Forelimb muscle (tissue), 1 donor: ENCODE measurements around the gene ACSS1. TPM values are rescaled to one million over a fixed set of nuclear protein-coding genes. Genes with fewer than 3 reads are reported as not detected.
"Not testable (repeated sequence)": the region's sequence is repeated elsewhere in the genome, so short reads cannot be mapped to it uniquely, and the experiment has no call there.

ENCODE experiments used
- DNase-seq: peaks from one replicate; pipeline ENCODE4 v3.0.0-alpha.2; 2013; ENCODE audit warnings: low read depth
- polyA plus RNA-seq: library from polyadenylated mRNA; unstranded; fragments of 120-200 nt; gene quantifications from one replicate; pipeline ENCODE4 v1.2.1, GENCODE V29; 2013; ENCODE audit not compliant: insufficient read length

The ACSS1 gene
- polyA plus RNA-seq, 1 donor, result 16.5 TPM

DNA sequence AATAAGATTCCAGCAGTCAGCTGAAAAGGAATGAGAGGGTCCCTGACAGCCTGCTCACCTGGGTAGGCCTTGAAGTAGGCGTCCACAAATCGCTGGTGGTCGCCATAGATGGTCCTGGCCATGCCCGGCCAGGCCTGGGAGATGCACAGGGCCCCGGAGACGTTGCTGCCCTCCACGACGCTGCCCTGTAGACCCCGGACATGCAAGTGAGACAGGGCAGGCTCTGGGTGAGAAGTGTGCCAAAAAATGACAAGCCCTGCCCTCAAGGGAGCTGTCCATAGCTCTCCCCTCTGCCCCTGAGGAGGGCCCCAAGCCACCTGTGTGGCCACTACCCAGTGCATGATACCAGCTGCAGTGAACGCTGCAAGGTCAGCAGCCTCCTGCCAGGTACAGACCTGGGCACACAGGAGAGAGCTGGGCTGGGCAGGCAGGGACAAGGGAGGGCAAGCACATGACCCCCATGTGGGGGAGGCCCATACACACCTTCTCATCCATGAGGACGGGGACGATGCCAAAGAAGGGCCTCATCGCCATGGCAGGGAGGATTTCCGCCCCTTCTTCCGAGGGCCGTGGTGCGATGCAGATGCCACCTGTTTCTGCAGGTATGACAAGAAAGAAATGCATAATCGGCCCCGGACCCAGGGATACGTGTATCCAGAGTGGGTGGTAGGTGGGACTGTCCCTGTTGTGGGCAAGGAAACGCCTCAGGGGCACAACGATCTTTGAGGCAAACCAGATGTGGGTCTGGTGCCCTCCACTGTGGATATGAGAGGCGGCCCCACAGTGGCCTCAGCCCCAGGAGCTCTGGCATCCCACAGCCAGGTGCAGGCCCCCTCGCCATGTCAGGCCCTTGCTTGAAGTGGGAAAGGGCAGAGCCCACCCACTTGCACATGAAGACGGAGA, 44.2 kb downstream of the ACSS1 start:
- DNase-seq, result no peak

DNA sequence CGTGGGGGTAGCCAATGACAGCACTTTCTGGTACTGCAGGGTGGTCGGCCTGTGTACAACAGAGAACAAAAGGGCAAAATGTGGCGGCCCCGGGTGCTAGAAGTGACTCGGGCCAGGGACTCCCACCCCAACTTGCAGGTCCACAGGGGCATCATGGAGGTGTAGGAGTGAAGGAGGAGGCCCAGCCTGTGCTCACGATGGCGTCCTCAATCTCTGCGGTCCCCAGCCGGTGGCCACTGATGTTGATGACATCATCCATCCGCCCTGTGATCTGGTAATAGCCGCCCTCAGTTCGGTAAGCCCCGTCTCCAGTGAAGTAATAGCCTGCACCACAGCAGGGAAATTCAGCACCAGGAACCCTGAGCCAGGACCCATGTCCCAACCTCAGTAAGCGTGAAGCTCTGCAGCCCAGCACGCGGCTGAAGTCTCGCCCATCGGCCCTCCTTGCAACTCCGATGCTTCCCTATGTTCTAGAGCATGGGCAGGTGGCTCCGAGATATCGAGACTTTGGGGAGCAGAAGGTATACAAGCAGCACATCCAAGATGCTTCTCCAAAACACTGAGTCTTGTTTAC, 45.2 kb downstream of the ACSS1 start:
- no peak for DNase-seq

DNA sequence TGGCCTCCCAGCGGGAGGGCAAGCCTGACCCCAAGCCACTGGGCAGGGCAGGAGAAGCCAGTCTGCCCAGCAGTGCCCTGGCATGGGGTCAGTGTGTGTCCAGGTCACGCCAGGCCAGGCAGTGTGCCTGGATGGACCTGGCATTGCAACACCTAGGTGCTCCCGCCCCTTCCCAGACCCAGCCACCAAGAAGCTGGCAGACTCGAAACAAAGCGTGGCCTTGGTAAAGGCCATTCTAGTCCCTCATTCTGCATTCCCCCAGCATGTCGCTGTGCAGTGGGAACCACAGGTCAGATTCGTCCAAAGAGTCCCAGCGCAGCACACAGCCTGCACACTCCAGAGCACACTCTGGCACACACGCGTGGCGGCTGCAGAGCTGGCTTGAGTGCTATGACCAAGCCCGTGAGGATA, 46.1 kb downstream of the ACSS1 start:
- no peak for DNase-seq

DNA sequence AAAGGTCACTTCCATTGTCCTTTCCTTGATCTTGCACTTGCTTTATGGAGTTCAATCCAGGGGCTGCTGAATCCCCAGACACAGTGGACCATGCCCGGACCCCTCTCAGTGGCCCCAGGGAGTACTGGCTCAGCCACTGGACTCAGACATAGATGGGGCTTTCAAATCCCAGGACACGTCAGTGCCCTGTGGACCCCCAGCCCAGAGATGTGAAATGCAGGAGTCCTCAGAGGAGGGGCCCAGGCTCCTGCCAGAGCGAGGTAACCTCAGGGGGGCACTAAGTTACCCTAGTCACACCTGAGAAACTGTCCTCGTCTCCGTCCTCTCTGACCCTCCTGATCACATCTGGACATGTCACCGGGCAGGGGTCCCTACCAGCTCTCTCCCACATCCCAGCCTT, 46.7 kb downstream of the ACSS1 start:
- no peak for DNase-seq

DNA sequence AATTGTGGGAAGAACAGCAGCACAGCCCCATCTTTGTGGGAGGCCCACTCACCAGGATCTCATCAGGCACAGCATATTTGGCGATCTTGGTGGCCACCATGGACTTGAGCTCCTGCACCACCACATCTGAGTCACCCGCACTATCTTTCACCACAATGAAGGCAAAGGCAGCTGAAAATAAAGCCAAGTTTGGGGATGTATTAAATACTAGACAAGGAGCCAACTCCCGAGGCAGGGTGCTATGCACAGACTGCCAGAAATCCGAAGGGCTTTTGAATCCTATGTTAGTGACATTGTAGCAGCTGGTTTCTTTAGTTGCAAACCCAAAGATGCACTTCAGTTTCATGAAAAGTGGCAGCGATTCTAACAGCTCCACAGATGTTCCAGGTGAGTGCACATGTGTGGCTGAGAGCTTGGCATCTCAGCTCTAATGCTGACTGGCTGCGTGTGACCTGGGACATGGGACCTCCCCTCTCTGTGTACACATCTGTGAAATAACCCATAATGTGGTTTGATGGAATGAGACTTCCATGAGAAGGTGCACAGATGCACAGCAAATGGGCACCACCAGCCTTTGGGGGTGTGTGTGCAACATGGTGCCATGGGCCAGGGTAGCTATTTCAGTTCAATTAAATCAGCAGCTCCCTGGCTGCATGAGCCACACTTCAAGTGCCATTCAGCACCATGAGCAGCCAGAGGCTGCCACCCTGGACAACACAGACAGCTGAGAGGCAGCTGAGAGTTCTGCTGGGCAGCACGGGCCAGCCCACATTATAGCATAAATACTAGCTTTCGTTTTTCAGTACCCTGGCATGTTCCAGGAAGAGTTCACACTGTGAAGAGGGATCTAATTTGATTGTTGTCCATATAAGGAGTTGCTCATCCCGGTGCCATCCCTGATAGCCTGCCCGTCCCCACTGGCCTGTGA, 48.5 kb downstream of the ACSS1 start:
- no peak for DNase-seq

DNA sequence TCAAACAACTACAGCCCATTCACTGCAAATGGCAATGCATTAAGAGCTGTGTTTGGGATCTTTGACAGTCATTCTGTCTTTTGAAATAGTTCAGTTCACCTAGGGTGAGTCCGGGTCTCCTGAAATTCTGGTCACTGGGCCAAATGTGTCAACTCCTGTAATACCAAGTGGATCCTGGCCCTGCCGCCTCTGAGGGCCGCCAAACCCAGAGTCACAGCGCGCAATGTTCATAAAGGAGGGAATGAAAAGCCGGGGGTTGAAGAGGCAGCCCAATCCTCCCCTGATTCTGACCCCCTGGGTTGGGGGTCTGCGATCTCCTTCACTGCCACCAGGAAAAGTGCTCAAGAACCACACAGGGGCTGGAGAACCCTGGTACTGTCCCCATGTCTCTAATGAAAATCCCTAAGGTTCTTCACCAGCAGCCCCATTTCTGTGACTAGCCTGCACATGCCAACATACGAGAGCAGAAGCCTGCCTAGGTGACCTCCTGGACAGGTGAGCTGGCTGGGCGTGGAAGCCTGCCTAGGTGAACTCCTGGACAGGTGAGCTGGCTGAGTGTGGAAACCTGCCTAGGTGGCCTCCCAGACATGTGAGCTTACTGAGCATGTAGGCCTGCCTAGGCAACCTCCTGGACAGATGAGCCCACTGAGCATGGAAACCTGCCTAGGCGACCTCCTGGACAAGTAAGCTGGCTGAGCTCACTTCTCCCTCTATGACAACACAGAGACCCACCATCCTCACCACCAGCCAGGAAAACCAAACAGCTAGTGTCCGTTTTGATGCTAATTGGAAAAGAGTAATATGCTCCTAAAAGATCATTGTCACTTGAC, 49.3 kb downstream of the ACSS1 start:
- DNase-seq, result no peak

- no peak for DNase-seq
Observed at GRCh38 chr20:25007491-25008305, 50.2 kb downstream of the ACSS1 start.

GRCh38 chr20:25006431-25007167, 51.3 kb downstream of the ACSS1 start:
- DNase-seq, result no peak

DNA sequence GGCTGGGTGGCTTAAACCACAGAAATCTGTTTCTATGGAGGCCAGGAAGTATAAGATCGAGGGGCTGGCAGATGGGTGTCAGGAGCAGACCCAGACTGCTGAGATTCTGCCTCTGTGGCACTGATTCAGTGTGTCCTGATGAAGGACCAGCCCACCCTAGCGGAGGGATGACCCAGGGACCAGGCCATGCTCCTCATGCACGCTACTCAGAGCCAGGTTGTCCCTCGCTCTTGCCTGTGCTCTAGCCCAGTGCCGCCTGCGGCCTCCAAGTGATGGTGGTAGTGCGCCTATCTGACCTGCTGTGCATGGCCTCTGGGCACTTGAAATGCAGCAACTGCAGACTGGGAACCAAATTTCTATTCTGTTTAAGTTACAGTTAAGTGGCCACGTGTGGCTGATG, 52.3 kb downstream of the ACSS1 start:
- DNase-seq, result no peak

- no peak for DNase-seq
Observed at GRCh38 chr20:25005220-25005619, 52.7 kb downstream of the ACSS1 start.

- no peak for DNase-seq
Observed at GRCh38 chr20:25003002-25003401, 54.9 kb downstream of the ACSS1 start.

GRCh38 chr20:25001323-25001722, 56.6 kb downstream of the ACSS1 start:
- DNase-seq, result not testable (repeated sequence)

- DNase-seq, result no peak
Observed at GRCh38 chr20:25000268-25000801, 57.6 kb downstream of the ACSS1 start.

DNA sequence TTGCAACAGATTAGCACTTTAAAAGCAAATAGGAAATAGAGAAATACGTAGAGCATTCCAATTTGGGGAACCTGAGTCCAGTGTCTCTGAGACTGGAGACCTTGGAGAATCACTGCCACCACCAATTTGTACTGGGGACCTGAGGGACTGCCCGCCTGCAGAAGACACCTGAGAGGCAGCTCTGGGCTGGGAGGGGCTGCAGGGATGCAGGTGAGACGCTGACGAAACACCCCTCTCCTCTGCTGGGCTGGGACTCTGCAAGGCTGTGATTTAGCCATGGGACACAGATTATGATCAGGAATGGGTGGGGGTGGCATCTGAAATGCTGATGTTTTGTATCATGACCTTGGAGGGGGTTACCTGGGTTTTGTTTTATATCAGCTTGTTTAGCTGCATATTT, 58.4 kb downstream of the ACSS1 start:
- no peak for DNase-seq

DNA sequence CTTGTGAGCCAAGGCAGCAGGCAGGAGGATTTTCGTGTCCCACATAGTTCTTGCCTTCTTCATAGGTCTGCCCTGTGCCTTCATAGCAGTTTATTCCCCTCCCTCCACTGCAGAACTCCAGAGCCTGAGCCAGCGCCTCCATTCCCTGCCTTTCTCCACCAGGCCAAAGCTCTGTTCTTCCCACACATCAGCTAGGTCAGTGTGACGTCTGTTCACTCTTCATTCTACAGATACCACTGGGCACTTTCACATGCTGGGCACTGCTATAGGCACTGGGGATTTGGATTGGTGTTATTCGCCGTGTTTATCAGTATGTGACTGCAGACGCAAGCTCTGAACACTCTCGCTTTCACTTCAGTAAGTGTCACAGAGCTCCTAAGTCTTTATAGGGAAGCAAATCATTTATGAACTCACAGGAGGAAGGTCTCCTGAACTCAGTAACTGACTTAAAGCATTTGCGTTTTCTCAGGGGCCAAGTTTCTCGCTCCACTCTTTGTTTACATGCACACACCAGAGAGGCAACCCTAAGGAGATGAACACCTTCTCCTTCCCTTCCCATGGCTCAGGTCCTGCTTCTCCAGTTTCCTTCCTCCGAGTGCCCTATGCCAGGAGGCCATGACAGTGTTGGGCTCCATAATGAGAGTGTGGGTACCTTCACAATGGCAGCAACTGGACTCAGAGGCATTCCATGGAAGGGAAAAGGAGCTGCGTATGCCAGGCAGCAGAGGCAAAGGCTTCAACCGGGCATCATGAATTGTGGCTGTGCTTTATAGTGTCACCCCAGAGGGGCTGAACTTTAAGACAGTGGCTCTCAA, 59.1 kb downstream of the ACSS1 start:
- no peak for DNase-seq

DNA sequence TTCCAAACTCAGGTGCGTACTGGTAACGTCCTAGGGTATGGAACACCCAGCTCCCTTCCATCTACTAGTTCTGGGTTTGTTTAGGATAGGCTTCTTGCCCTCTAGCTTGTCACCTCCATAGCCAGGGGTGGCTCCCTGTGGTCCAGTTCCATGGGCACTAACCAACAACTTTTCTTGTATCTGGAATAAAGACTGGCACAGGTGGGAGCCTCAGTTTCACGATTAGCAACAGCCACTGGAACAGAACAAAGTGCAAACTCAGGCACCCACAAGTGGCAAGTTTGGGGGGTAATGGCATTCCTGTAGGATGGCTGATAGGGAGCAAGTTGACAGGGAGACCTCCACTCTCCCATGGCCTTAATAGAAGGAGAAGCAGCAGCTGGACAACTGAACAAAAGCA, 59.8 kb downstream of the ACSS1 start:
- DNase-seq, result no peak

DNA sequence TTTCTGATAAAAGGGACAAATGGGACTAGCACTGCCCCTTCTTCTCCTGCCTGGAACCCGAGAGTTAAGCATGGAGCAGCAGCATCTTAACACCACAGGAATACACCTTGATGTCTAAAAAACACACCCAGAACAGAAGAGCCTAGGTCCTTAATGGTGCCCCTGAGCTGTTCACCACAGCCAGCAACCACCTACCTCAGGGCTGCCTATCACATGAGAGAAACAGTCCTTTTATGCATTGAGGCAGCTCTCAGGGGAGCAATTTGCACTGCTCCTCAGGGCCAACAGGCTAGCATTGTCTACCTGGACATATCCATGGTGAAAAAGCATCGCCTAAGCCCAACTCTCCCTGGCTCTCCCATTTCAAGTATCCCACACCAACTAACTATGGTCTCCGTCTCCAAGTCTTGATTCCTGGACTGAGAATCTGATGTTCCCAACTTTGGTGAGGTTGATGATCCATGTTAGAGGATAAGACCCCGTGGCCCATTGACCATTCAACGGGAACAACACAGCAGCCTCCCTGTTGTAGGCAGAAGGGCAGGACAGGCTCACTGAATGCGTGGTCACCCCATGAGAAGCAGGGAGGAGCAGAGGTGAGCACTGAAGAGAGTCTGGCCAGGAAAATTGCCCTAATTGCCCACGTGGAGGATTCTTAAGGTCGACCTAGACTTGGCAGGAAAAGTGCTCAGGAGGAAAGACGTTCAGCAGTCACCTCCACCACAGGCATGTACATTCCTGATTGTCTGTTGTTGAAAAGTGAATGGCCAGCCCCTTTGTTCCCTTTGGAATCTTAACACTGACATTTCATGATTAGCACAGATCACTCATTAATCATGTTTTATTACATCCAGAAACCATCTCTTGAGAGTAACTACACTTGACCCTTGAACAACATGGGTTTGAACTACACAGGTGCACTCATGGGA, 61.2 kb downstream of the ACSS1 start:
- DNase-seq, result no peak
